Sigmoid colon (tissue), 7 donors: ENCODE measurements around the gene GPR3. TPM values are rescaled to one million over a fixed set of nuclear protein-coding genes. Genes with fewer than 3 reads are reported as not detected.

ENCODE experiments used
- DNase-seq: peaks from one replicate; pipeline ENCODE4 v3.0.0-alpha.2; 2019
- H3K27ac ChIP-seq, 4 donors: fragments of 200-600 bp; sonication (generic); one replicate each; pipeline ENCODE4 v1.5.1; 2016 to 2019; ENCODE audit warnings: mild to moderate bottlenecking in 1 of 4
- H3K27me3 ChIP-seq, 3 donors: fragments of 200-600 bp; sonication (generic); one replicate each; pipeline ENCODE4 v1.5.1; 2019; ENCODE audit warnings: mild to moderate bottlenecking in 1 of 3
- H3K36me3 ChIP-seq, 4 donors: fragments of 200-600 bp; sonication (generic); one replicate each; pipeline ENCODE4 v1.5.1; 2016 to 2019
- H3K4me1 ChIP-seq, 4 donors: fragments of 200-600 bp; sonication (generic); one replicate each; pipeline ENCODE4 v1.5.1; 2017 to 2019
- H3K4me3 ChIP-seq, 4 donors: fragments of 200-600 bp; sonication (generic); one replicate each; pipeline ENCODE4 v1.5.1; 2017 to 2019; ENCODE audit warnings: mild to moderate bottlenecking in 2 of 4, moderate library complexity in 1 of 4
- H3K9me3 ChIP-seq, 4 donors: fragments of 200-600 bp in 3 of 4; sonication (generic) in 3 of 4; one replicate each; pipeline versions ENCODE4 v1.5.1 to v1.6.1; 2013 to 2019
- EP300 ChIP-seq, 4 donors: sonication (generic); formaldehyde crosslinking; IDR thresholded peaks; one replicate each; pipeline ENCODE4 v1.6.1; 2017; ENCODE audit warnings: antibody characterized with exemption in 4 of 4
- POLR2A ChIP-seq, 2 donors: fragments of 450-650 bp; IDR thresholded peaks; one replicate each; pipeline ENCODE4 v1.6.1; 2016; ENCODE audit warnings: antibody characterized with exemption in 2 of 2, mild to moderate bottlenecking in 2 of 2, moderate library complexity in 2 of 2
- POLR2AphosphoS5 ChIP-seq, 4 donors: sonication (generic); formaldehyde crosslinking; IDR thresholded peaks; one replicate each; pipeline ENCODE4 v1.6.1; 2017; ENCODE audit warnings: antibody characterized with exemption in 4 of 4
- WGBS, 2 donors: extraction: QIAGEN DNeasy Blood & Tissue Kit; methylation state at CpG; one replicate each; pipeline ENCODE4 v1.1.7; 2013; 5-methylcytosine and 5-hydroxymethylcytosine counted together
- intact Hi-C: fragments of 100-400 bp; cut with DNase I; formaldehyde crosslinking; loops from one replicate; pipeline ENCODE4 v1.15.1; 2023
- polyA plus RNA-seq, 3 donors: library from polyadenylated mRNA; stranded (reverse); fragments of 200-250 nt; gene quantifications; one replicate each; pipeline ENCODE4 v1.2.3, GENCODE V29; 2013
- total RNA-seq, 4 donors: library from RNA; depleted of rRNA; stranded (reverse); fragments of >200 nt; gene quantifications; one replicate each; pipeline ENCODE4 v1.1.0, GENCODE V29; 2016
- TF ChIP-seq, protein P1 (sequence below), 4 experiments: fragments of 450-650 bp in 3 of 4; fragments of 200-600 bp in 1 of 4; IDR thresholded peaks; one replicate each; pipeline ENCODE4 v1.5.1; 2016 to 2019; ENCODE audit warnings: antibody characterized with exemption in 4 of 4, mild to moderate bottlenecking in 3 of 4, moderate library complexity in 2 of 4
- donor health status: healthy with polysubstance abuse.
- donor health status: Bipolar disorder and iron deficiency.
- donor health status: healthy.

GPR3 gene
- total and polyA plus RNA-seq, 7 donors, result 0.36 to 2.0 (median 0.54) TPM; not detected in 4

- peaks cover 0 to 50% (median 31%) of the 10 kb centered on the region in 4 donors for H3K4me1 ChIP-seq
- peak; percentile 87 for DNase-seq
- H3K4me3 ChIP-seq, result no peak overlapping the region
- H3K36me3 ChIP-seq, result no peaks in the 10 kb centered on the region
- no peak for TF ChIP-seq POLR2A (IDR thresholded peaks at IDR 0.05)
- TF ChIP-seq, protein P1, sequence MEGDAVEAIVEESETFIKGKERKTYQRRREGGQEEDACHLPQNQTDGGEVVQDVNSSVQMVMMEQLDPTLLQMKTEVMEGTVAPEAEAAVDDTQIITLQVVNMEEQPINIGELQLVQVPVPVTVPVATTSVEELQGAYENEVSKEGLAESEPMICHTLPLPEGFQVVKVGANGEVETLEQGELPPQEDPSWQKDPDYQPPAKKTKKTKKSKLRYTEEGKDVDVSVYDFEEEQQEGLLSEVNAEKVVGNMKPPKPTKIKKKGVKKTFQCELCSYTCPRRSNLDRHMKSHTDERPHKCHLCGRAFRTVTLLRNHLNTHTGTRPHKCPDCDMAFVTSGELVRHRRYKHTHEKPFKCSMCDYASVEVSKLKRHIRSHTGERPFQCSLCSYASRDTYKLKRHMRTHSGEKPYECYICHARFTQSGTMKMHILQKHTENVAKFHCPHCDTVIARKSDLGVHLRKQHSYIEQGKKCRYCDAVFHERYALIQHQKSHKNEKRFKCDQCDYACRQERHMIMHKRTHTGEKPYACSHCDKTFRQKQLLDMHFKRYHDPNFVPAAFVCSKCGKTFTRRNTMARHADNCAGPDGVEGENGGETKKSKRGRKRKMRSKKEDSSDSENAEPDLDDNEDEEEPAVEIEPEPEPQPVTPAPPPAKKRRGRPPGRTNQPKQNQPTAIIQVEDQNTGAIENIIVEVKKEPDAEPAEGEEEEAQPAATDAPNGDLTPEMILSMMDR (IDR thresholded peaks at IDR 0.05), result peak; percentile 80 to 95 (median 90)
- WGBS, 2 donors, result 5 to 9% methylated on average over 10 of the region's 10 CpGs
- no peaks in the 10 kb centered on the region for H3K27me3 ChIP-seq
- H3K9me3 ChIP-seq, result no peaks in the 10 kb centered on the region
- intact Hi-C loops, result loop anchor here (10.0 kb wide), 2 partner anchors 61 to 401 kb away; partner anchors contain the start of gene TRNP1
- no peak overlapping the region for H3K27ac ChIP-seq
Observed at GRCh38 chr1:27395441-27396195, 3.2 kb downstream of the GPR3 start.

- WGBS, 2 donors, result 75 to 83% methylated on average over 3 of the region's 3 CpGs
- H3K27ac ChIP-seq, result no peak overlapping the region
- DNase-seq, result no peak
- no peak for TF ChIP-seq POLR2AphosphoS5 (IDR thresholded peaks at IDR 0.05)
- TF ChIP-seq, protein P1 (IDR thresholded peaks at IDR 0.05), result no peak
- no peak for TF ChIP-seq EP300 (IDR thresholded peaks at IDR 0.05)
- TF ChIP-seq POLR2A (IDR thresholded peaks at IDR 0.05), result no peak
- no peaks in the 10 kb centered on the region for H3K9me3 ChIP-seq
- H3K36me3 ChIP-seq, result no peaks in the 10 kb centered on the region
- H3K27me3 ChIP-seq, result no peaks in the 10 kb centered on the region
- peaks cover 0 to 49% (median 29%) of the 10 kb centered on the region in 4 donors for H3K4me1 ChIP-seq
- intact Hi-C loops, result loop anchor here (10.0 kb wide), 2 partner anchors 62 to 402 kb away; partner anchors contain the start of gene TRNP1
- H3K4me3 ChIP-seq, result no peak overlapping the region
Observed at GRCh38 chr1:27397110-27397509, 4.7 kb downstream of the GPR3 start.

- Histone ChIP-seq H3K4me1 (peaks cover 0 to 49% (median 29%) of the 10 kb centered on the region in 4 donors), H3K4me3 (no peak overlapping the region), H3K9me3 (no peaks in the 10 kb centered on the region), H3K27me3 (no peaks in the 10 kb centered on the region), H3K27ac (no peak overlapping the region), H3K36me3 (no peaks in the 10 kb centered on the region)
- 60 to 78% methylated on average over 7 of the region's 7 CpGs for WGBS, 2 donors
- no peak for DNase-seq
- TF ChIP-seq POLR2AphosphoS5 (IDR thresholded peaks at IDR 0.05) (no peak), EP300 (IDR thresholded peaks at IDR 0.05) (no peak), POLR2A (IDR thresholded peaks at IDR 0.05) (no peak)
- TF ChIP-seq, protein P1 (IDR thresholded peaks at IDR 0.05), result no peak
- intact Hi-C loops, result loop anchor here (10.0 kb wide), 2 partner anchors 63 to 403 kb away; partner anchors contain the start of gene TRNP1
Observed at GRCh38 chr1:27397749-27398148, 5.3 kb downstream of the GPR3 start.

DNA sequence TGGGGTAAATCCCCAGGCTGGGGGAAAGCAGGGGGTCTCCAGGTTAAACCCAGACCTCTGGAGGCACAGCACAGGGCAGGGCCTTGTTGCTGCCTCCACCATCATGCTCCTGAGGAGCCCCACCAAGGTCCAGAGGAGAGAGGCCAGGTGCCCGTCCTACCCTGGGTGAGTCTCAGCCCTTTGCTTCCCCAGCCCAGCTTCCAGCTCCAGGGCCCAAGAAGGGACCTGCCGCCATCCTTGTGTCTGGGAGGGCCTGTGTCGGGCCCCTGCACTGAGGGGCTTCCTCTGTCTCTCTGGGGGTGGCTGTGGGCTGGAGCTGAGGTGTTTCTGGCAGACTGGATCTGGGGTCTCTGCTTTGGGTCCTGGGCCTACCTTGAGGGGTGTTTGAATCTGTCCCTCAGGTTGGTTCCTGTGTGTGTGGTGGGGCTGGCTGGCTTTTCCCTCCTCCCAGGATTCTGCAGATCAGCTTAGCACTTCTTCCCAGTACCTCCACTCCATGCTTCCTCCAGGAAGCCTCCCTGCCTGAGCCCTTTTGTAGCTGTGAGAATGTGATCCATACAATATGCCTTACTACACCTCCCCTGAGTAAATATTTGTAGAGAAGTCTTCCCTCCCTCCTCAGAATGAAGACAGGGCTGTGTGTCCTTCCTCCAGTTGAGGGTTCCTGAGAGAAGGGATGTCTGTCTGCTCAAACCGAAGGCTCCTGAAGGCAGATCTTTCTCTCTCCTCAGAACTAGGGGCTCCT is 6.2 kb downstream of the GPR3 start:
- intact Hi-C loops, result loop anchor here (10.0 kb wide), 2 partner anchors 64 to 404 kb away; partner anchors contain the start of gene TRNP1
- no peaks in the 10 kb centered on the region for H3K9me3 ChIP-seq
- H3K4me1 ChIP-seq, result peaks cover 0 to 56% (median 34%) of the 10 kb centered on the region in 4 donors
- H3K4me3 ChIP-seq, result no peak overlapping the region
- WGBS, 2 donors, result 54 to 81% methylated on average over 4 of the region's 4 CpGs
- H3K27me3 ChIP-seq, result no peaks in the 10 kb centered on the region
- H3K36me3 ChIP-seq, result no peaks in the 10 kb centered on the region
- no peak for DNase-seq
- H3K27ac ChIP-seq, result no peak overlapping the region
- TF ChIP-seq EP300 (IDR thresholded peaks at IDR 0.05), result no peak
- TF ChIP-seq, protein P1 (IDR thresholded peaks at IDR 0.05), result no peak
- no peak for TF ChIP-seq POLR2A (IDR thresholded peaks at IDR 0.05)
- no peak for TF ChIP-seq POLR2AphosphoS5 (IDR thresholded peaks at IDR 0.05)
